ENCODE results near the gene SLC25A21. TPM values are rescaled to one million over a fixed set of nuclear protein-coding genes. Genes with fewer than 3 reads are reported as not detected.

Gene SLC25A21
- total RNA-seq, 1 donor from 2014 or later, result 0.91 TPM

- Mint-ChIP-seq H3K4me1 (ENCODE audit: low read depth, unreplicated experiment) (no peaks in the 10 kb centered on the region), H3K36me3 (ENCODE audit: unreplicated experiment) (no peaks in the 10 kb centered on the region), H3K4me3 (ENCODE audit: unreplicated experiment) (no peak overlapping the region), H3K27me3 (ENCODE audit: unreplicated experiment) (no peaks in the 10 kb centered on the region), H3K27ac (ENCODE audit: unreplicated experiment) (no peak overlapping the region), H3K9me3 (ENCODE audit: unreplicated experiment) (no peaks in the 10 kb centered on the region)
- no peak for TF ChIP-seq CTCF (IDR thresholded peaks at IDR 0.05; ENCODE audit: partially characterized antibody, unreplicated experiment)
- DNase-seq, result no peak
Measured at GRCh38 chr14:36717363-36717762, 455.0 kb downstream of the SLC25A21 start.

GRCh38 chr14:36716614-36717184, 455.7 kb downstream of the SLC25A21 start:
- no peaks in the 10 kb centered on the region for H3K9me3 Mint-ChIP-seq (ENCODE audit: unreplicated experiment)
- no peak overlapping the region for H3K4me3 Mint-ChIP-seq (ENCODE audit: unreplicated experiment)
- H3K36me3 Mint-ChIP-seq (ENCODE audit: unreplicated experiment), result no peaks in the 10 kb centered on the region
- no peaks in the 10 kb centered on the region for H3K27me3 Mint-ChIP-seq (ENCODE audit: unreplicated experiment)
- H3K4me1 Mint-ChIP-seq (ENCODE audit: low read depth, unreplicated experiment), result no peaks in the 10 kb centered on the region
- H3K27ac Mint-ChIP-seq (ENCODE audit: unreplicated experiment), result no peak overlapping the region
- TF ChIP-seq CTCF (IDR thresholded peaks at IDR 0.05; ENCODE audit: partially characterized antibody, unreplicated experiment), result no peak
- no peak for DNase-seq

- no peaks in the 10 kb centered on the region for H3K4me1 Mint-ChIP-seq (ENCODE audit: low read depth, unreplicated experiment)
- H3K9me3 Mint-ChIP-seq (ENCODE audit: unreplicated experiment), result no peaks in the 10 kb centered on the region
- TF ChIP-seq CTCF (IDR thresholded peaks at IDR 0.05; ENCODE audit: partially characterized antibody, unreplicated experiment), result no peak
- H3K36me3 Mint-ChIP-seq (ENCODE audit: unreplicated experiment), result no peaks in the 10 kb centered on the region
- no peak overlapping the region for H3K4me3 Mint-ChIP-seq (ENCODE audit: unreplicated experiment)
- no peak overlapping the region for H3K27ac Mint-ChIP-seq (ENCODE audit: unreplicated experiment)
- H3K27me3 Mint-ChIP-seq (ENCODE audit: unreplicated experiment), result no peaks in the 10 kb centered on the region
- DNase-seq, result no peak
Measured at GRCh38 chr14:36713960-36714703, 458.3 kb downstream of the SLC25A21 start.

- TF ChIP-seq CTCF (IDR thresholded peaks at IDR 0.05; ENCODE audit: partially characterized antibody, unreplicated experiment), result no peak
- DNase-seq, result no peak
- H3K27ac Mint-ChIP-seq (ENCODE audit: unreplicated experiment), result no peak overlapping the region
Measured at GRCh38 chr14:36707570-36707969, 464.8 kb downstream of the SLC25A21 start.

GRCh38 chr14:36702474-36702873, 469.9 kb downstream of the SLC25A21 start:
- no peak overlapping the region for H3K4me3 Mint-ChIP-seq (ENCODE audit: unreplicated experiment)
- no peaks in the 10 kb centered on the region for H3K4me1 Mint-ChIP-seq (ENCODE audit: low read depth, unreplicated experiment)
- H3K27ac Mint-ChIP-seq (ENCODE audit: unreplicated experiment), result no peak overlapping the region
- no peaks in the 10 kb centered on the region for H3K27me3 Mint-ChIP-seq (ENCODE audit: unreplicated experiment)
- peaks cover 11% of the 10 kb centered on the region for H3K36me3 Mint-ChIP-seq (ENCODE audit: unreplicated experiment)
- DNase-seq, result no peak
- H3K9me3 Mint-ChIP-seq (ENCODE audit: unreplicated experiment), result peaks cover 3% of the 10 kb centered on the region
- no peak for TF ChIP-seq CTCF (IDR thresholded peaks at IDR 0.05; ENCODE audit: partially characterized antibody, unreplicated experiment)

More at GRCh38 chr14:36707570-36707969, 464.8 kb downstream of the SLC25A21 start:
- H3K4me3 Mint-ChIP-seq (ENCODE audit: unreplicated experiment), result no peak overlapping the region
- no peaks in the 10 kb centered on the region for H3K4me1 Mint-ChIP-seq (ENCODE audit: low read depth, unreplicated experiment)
- peaks cover 3% of the 10 kb centered on the region for H3K9me3 Mint-ChIP-seq (ENCODE audit: unreplicated experiment)
- H3K27me3 Mint-ChIP-seq (ENCODE audit: unreplicated experiment), result no peaks in the 10 kb centered on the region
- H3K36me3 Mint-ChIP-seq (ENCODE audit: unreplicated experiment), result no peaks in the 10 kb centered on the region
